HG03135 (cell line): Measurements from ENCODE around the gene NR4A1.

Experiments used
- ATAC-seq: cut with Tn5 transposase; IDR thresholded peaks from one replicate; pipeline ENCODE4 v1.9.1; 2021; ENCODE audit warnings: mild to moderate bottlenecking, moderate library complexity; ENCODE audit not compliant: unreplicated experiment

NR4A1 gene

GRCh38 chr12:52074971-52075724 lies 23.9 kb downstream of the NR4A1 start:
- ATAC-seq = no peak

GRCh38 chr12:52076811-52077210 lies 25.6 kb downstream of the NR4A1 start:
- ATAC-seq = no peak

DNA sequence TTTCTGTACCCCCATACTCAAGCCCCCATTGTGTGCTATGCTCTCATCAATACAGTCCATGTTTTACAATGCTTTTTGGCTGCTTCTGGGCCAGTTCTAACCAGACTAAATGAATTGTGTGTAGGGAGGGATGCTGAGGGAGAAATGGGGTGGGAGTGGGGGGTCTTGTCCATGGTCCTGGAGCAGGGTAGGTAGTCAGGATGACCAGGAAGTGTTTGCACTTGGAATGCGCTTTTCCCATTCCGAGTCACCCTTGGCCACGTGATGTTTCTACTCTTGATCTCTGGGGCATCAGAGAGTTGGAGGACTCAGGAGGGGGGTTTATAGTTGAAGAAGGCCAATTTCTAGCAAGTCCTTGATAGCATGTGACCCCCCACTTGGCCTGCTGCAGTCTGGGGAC lies 27.0 kb downstream of the NR4A1 start:
- no peak for ATAC-seq

- no peak for ATAC-seq
These were observed 28.5 kb downstream of the NR4A1 start, which contains the start of gene SMIM41 for GRCh38 chr12:52079576-52080402. Gene SMIM41 (plus strand): TSS chr12:52079704. CDS start chr12:52079780, 76 bp downstream.

- no peak for ATAC-seq
These were observed 29.4 kb downstream of the NR4A1 start for GRCh38 chr12:52080403-52081251.

- peak; percentile 80 for ATAC-seq
These were observed 30.1 kb downstream of the NR4A1 start for GRCh38 chr12:52081263-52081733.

GRCh38 chr12:52082026-52082668 lies 30.9 kb downstream of the NR4A1 start:
- ATAC-seq = no peak

DNA sequence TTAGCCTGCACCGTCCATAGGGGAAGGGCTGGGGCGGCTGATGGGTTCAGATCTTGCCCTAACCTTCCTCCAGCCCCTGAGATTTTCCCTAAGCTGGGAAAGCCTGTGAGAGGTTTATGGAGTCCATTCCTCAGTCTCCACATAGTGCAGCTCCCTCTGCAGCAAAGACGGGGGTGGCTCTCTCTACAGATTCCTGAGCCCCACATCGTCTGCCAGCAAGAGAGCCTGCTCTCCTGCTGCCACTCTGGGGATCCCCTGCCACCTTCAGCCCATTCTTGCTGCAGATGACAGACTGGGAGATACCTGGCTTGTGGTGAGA lies 31.4 kb downstream of the NR4A1 start:
- ATAC-seq = no peak

DNA sequence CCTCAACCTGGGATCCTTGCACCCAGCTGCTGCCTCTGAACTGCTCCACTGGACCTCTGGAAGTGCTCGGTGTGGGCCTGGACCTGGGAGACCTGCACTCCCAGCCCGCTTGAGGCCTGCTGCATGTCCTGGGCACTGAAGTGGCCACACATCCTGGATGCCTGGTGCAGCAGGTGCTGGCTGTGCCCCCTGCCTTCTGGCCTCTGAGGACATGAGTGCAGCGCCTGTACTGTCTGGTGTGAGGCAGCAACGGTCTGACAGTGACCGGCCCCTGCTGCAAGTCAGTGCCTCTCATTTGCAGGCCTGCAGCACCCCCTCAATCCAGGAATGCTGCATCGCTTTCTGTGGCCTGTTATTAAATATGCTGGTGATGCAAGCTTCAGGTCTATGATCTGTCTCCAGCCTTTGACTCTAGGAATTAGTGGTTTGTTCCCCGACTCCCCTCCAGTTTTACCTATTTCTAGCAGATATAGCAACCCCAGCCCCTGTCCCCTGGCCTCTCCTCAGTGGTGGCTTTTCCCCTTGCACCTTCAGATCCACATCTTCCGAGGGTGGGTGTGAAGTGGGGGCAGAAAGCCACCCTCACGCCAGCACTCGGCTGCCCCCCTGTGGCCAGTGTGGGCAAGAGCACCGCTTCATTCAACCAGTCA lies 31.9 kb downstream of the NR4A1 start:
- no peak for ATAC-seq

DNA sequence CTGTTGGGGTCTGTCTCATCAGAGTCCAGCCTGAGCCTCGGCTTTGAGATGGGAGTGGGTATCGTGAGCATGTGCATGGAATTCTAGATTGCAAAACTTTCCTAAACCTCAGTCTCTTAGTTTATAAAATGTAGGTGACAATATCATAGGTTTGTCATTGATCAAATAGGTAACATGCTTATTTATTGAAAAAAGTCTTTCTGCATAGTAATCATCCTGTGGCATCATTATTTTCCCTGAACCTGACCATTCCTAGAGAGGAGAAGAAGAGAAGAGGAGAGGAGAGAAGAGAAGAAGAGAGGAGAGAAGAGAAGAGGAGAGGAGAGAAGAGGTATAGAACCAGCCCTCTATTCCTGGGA lies 32.4 kb downstream of the NR4A1 start:
- ATAC-seq = no peak

DNA sequence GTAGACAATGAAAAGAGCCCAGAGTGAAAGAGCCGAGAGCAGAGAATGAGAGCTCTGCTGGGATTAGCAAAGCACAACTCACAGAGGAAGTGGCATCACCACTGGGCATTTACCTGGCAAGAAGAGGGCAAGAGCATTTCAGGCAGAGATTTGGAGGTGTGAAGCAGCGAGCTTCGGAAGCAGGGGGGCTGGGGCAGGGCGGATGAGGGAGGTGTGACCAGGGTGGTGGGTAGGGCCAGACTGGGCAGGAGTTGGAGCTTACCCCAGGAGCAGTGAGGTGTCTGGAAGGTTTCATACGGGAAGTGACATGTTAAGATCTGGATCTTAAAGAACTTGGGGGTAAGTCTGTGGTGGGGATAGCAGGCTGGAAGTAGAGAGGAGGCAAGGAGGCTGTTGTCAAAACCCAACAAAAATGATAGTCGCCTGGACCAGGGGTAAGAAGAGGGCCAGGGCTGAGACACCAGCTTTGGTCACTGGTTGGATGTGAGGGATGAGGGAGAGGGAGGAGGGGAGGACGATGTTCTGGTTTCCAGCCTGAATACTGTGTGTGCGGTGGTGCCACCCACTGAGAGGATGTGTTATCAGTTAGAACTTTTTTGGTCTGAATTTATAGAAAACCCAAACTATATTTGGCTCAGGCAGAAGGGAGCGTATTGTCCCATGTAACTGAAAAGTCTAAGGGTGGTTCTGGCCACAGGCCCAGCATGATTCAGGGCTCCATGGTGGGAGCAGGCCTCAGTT lies 33.4 kb downstream of the NR4A1 start:
- ATAC-seq = no peak

- no peak for ATAC-seq
These were observed 34.5 kb downstream of the NR4A1 start for GRCh38 chr12:52085682-52086180.

- no peak for ATAC-seq
These were observed 35.1 kb downstream of the NR4A1 start for GRCh38 chr12:52086366-52086765.

DNA sequence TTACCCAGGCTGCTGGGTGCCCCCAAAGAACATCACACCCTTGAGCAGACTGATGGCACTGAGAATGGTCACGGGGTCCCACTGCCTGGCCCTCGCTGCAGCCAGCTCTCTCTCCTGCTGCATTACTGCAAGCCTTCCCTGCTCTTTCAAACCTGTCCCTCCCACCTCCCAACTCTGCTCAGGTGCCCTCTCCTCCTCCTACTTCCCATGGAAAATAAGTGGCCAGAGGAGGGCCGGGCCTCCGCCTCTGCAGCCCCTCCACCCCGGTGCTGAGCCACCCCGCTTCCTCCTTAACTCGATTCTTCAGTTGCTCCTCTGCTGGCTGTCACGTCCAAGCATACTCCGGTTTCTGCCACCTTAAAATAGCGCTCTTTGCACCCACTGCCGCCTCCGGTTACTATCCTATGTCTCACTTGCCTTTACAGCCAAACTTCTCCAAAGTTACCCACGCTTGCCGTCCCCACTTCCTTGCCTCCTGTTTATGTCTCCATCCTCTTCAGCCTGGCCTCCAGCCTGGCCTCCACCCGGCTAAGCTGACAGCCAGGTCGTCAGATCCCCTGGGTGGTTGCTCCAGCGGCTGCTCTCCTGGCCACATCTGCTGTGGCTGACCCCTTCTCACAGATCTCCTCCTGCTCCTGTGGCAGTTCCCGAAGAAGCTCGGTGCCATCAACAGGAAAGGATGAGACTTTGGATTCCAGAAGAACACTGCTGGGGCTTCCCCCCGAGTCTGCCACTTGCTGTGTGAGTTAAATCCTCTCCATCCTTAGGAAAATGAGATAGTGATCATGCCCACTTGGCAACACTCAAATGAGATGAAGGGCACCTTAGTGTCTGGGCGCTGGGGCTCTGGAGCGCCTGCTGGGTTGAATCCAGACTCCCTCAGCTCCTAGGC lies 35.9 kb downstream of the NR4A1 start:
- ATAC-seq = no peak

GRCh38 chr12:52087961-52088820 lies 36.9 kb downstream of the NR4A1 start:
- peak; percentile 68 for ATAC-seq

- no peak for ATAC-seq
These were observed 38.2 kb downstream of the NR4A1 start for GRCh38 chr12:52089491-52089890.

GRCh38 chr12:52090291-52090690 lies 39.0 kb downstream of the NR4A1 start:
- no peak for ATAC-seq
